ENCODE measurements around the gene KRT84.

DNA sequence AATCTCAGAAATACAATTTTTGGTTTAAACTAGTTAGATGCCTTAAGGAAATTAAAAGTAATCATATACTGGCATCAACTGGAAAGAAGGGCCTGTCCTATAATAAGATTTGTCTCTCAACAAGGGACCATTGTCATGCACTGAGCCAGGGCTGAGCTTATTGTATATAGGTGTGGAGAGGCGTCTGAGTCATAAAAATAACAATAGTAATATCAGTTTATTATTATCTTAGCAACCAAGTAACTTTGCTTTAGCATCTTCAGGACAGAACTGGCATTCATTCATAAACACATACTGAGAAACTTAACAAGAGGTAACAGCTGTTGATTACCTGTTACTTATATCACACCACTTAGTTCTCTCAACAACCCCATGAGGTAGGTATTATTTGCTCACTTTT, 41.6 kb upstream of the KRT84 start:
- TF ChIP-seq CTCF (conservative IDR thresholded peaks at IDR 0.05; ENCODE audit: low read depth, low read length) (no peak), POLR2A (IDR thresholded peaks at IDR 0.05; ENCODE audit: low read depth, low read length) (no peak), BHLHE40 (IDR thresholded peaks at IDR 0.05; ENCODE audit: low read depth, low read length) (no peak), RCOR1 (IDR thresholded peaks at IDR 0.05; ENCODE audit: insufficient replicate concordance, low read length) (no peak), MAZ (IDR thresholded peaks at IDR 0.05; ENCODE audit: borderline replicate concordance, low read depth, low read length) (no peak), CHD1 (IDR thresholded peaks at IDR 0.05; ENCODE audit: low read depth, low read length) (no peak), NFE2L2 (IDR thresholded peaks at IDR 0.05; ENCODE audit: low read depth, low read length) (no peak), RAD21 (IDR thresholded peaks at IDR 0.05; ENCODE audit: low read length) (no peak), MAFK (IDR thresholded peaks at IDR 0.05; ENCODE audit: low read depth, low read length) (no peak)
